IMR-90 (cell line): ENCODE data around the gene PRRG1. TPM values are rescaled to one million over a fixed set of nuclear protein-coding genes. Genes with fewer than 3 reads are reported as not detected.

Experiments used
- ATAC-seq: fragments of 200-7000 bp; cut with Tn5 transposase; 2 replicates; pipeline ENCODE4 v1.9.1; 2020; ENCODE audit warnings: low read depth, mild to moderate bottlenecking, moderate library complexity
- BruUV-seq: library from RNA; stranded (reverse); fragments of 400-500 nt; replicated peaks from 2 replicates; lab custom pipeline; 2021; lab: Mats Ljungman, UMichigan
- CTCF ChIA-PET: fragments of 300-600 bp; formaldehyde crosslinking; extraction: SDS; loops from one replicate; lab custom pipeline; 2021; ENCODE audit warnings: antibody characterized with exemption; lab: Yijun Ruan, JAX
- POLR2A ChIA-PET: fragments of 300-600 bp; sonication (Branson Sonifier 250); formaldehyde crosslinking; loops from one replicate; lab custom pipeline; 2022; ENCODE audit warnings: antibody characterized with exemption; ENCODE audit not compliant: unreplicated experiment; lab: Charles Lee
- DNase-seq: peaks from one replicate; pipeline ENCODE4 v3.0.0; 2013
- H2AFZ ChIP-seq: replicated peaks from 2 replicates; pipeline ENCODE3; 2013; ENCODE audit warnings: low read length, mild to moderate bottlenecking; ENCODE audit not compliant: poor library complexity
- H2AK5ac ChIP-seq: 2 replicates; pipeline ENCODE4 v1.6.1; 2013; ENCODE audit warnings: low read depth, low read length, inconsistent platforms
- H2AK9ac ChIP-seq: replicated peaks from 2 replicates; pipeline ENCODE3; 2013; ENCODE audit warnings: mild to moderate bottlenecking, low read depth, low read length, moderate library complexity; ENCODE audit not compliant: poor library complexity
- H2BK120ac ChIP-seq: 2 replicates; pipeline ENCODE4 v1.6.1; 2013; ENCODE audit warnings: low read depth, low read length, inconsistent platforms
- H2BK15ac ChIP-seq: 3 replicates; pipeline ENCODE4 v1.6.1; 2013; ENCODE audit warnings: low read depth, low read length, inconsistent platforms
- H2BK20ac ChIP-seq: 2 replicates; pipeline ENCODE4 v1.6.1; 2013; ENCODE audit warnings: low read depth, mild to moderate bottlenecking, inconsistent platforms, low read length, moderate library complexity
- H2BK5ac ChIP-seq: 2 replicates; pipeline ENCODE4 v1.6.1; 2013; ENCODE audit warnings: mild to moderate bottlenecking, low read depth, low read length, inconsistent platforms; ENCODE audit not compliant: poor library complexity, severe bottlenecking
- H3K14ac ChIP-seq: replicated peaks from 2 replicates; pipeline ENCODE4 v1.6.1; 2013; ENCODE audit warnings: low read depth, low read length, inconsistent platforms
- H3K18ac ChIP-seq: 2 replicates; pipeline ENCODE4 v1.6.1; 2013; ENCODE audit warnings: low read depth, low read length, control low read depth
- H3K23ac ChIP-seq: 2 replicates; pipeline ENCODE4 v1.6.1; 2013; ENCODE audit warnings: low read depth, low read length, inconsistent platforms
- H3K27ac ChIP-seq: 2 replicates; pipeline ENCODE4 v1.5.1; 2013; ENCODE audit warnings: mild to moderate bottlenecking, control low read depth, low read length; ENCODE audit not compliant: insufficient read depth
- H3K27me3 ChIP-seq: 2 replicates; pipeline ENCODE4 v1.6.1; 2013; ENCODE audit warnings: low read length; ENCODE audit not compliant: control insufficient read depth, insufficient read depth
- H3K36me3 ChIP-seq: 2 replicates; pipeline ENCODE4 v1.6.1; 2013; ENCODE audit warnings: low read length, mixed read lengths; ENCODE audit not compliant: control insufficient read depth, insufficient read depth
- H3K4ac ChIP-seq: 2 replicates; pipeline ENCODE4 v1.6.1; 2013; ENCODE audit warnings: low read depth, low read length, inconsistent platforms
- H3K4me1 ChIP-seq: 2 replicates; pipeline ENCODE4 v1.6.1; 2013; ENCODE audit warnings: low read length, mixed read lengths; ENCODE audit not compliant: control insufficient read depth, insufficient read depth
- H3K4me2 ChIP-seq: 2 replicates; pipeline ENCODE4 v1.6.1; 2013; ENCODE audit warnings: low read depth, mild to moderate bottlenecking, control low read depth, low read length, moderate library complexity
- H3K4me3 ChIP-seq: 2 replicates; pipeline ENCODE4 v1.5.1; 2013; ENCODE audit warnings: low read depth, mild to moderate bottlenecking, control low read depth, low read length, moderate library complexity; ENCODE audit not compliant: insufficient read depth
- H3K56ac ChIP-seq: 2 replicates; pipeline ENCODE4 v1.6.1; 2013; ENCODE audit warnings: low read length, inconsistent platforms; ENCODE audit not compliant: insufficient read depth; ENCODE audit errors: extremely low read depth
- H3K79me1 ChIP-seq, 2 experiments: 2 replicates each; pipeline ENCODE4 v1.6.1; 2013; ENCODE audit warnings: low read length in 2 of 2, inconsistent platforms in 1 of 2, low read depth in 1 of 2
- H3K9ac ChIP-seq: 2 replicates; pipeline ENCODE4 v1.6.1; 2013; ENCODE audit warnings: low read depth, low read length, control low read depth
- H3K9me1 ChIP-seq: 2 replicates; pipeline ENCODE4 v1.6.1; 2013; ENCODE audit warnings: low read length, inconsistent platforms; ENCODE audit not compliant: insufficient read depth
- H3K9me3 ChIP-seq: 2 replicates; pipeline ENCODE4 v1.6.1; 2013; ENCODE audit warnings: low read length; ENCODE audit not compliant: control insufficient read depth, insufficient read depth
- H4K20me1 ChIP-seq: 2 replicates; pipeline ENCODE4 v1.6.1; 2013; ENCODE audit warnings: low read length, inconsistent platforms; ENCODE audit not compliant: insufficient read depth
- H4K5ac ChIP-seq: 2 replicates; pipeline ENCODE4 v1.6.1; 2013; ENCODE audit warnings: mild to moderate bottlenecking, low read depth, low read length, control low read depth
- H4K8ac ChIP-seq, 2 experiments: 2 replicates each; pipeline ENCODE4 v1.6.1; 2013; ENCODE audit warnings: low read depth in 2 of 2, low read length in 2 of 2, control low read depth in 1 of 2, inconsistent platforms in 1 of 2
- H4K91ac ChIP-seq: 2 replicates; pipeline ENCODE4 v1.6.1; 2013; ENCODE audit warnings: low read depth, low read length, inconsistent platforms; ENCODE audit not compliant: insufficient read depth
- BHLHE40 ChIP-seq: fragments of 150-350 bp; IDR thresholded peaks from 2 replicates; pipeline ENCODE4 v1.6.1; 2016; ENCODE audit warnings: mild to moderate bottlenecking, low read depth, low read length
- CHD1 ChIP-seq: IDR thresholded peaks from 2 replicates; pipeline ENCODE4 v1.6.1; 2012; ENCODE audit warnings: low read depth, low read length, improper control_type of control experiment
- FOS ChIP-seq: fragments of 150-350 bp; IDR thresholded peaks from 2 replicates; pipeline ENCODE4 v1.6.1; 2016; ENCODE audit warnings: low read depth, low read length
- MAFK ChIP-seq: IDR thresholded peaks from 2 replicates; pipeline ENCODE4 v1.6.1; 2012; ENCODE audit warnings: low read depth, low read length, improper control_type of control experiment
- MAZ ChIP-seq: IDR thresholded peaks from 2 replicates; pipeline ENCODE4 v1.6.1; 2012; ENCODE audit warnings: low read depth, mild to moderate bottlenecking, low read length, improper control_type of control experiment, moderate library complexity, borderline replicate concordance
- NFE2L2 ChIP-seq: fragments of 150-350 bp; IDR thresholded peaks from 2 replicates; pipeline ENCODE4 v1.6.1; 2016; ENCODE audit warnings: low read depth, mild to moderate bottlenecking, low read length
- POLR2A ChIP-seq: IDR thresholded peaks from 2 replicates; pipeline ENCODE4 v1.6.1; 2012; ENCODE audit warnings: mild to moderate bottlenecking, low read depth, low read length
- RAD21 ChIP-seq: IDR thresholded peaks from 2 replicates; pipeline ENCODE4 v1.6.1; 2012; ENCODE audit warnings: low read length, improper control_type of control experiment
- RFX5 ChIP-seq: IDR thresholded peaks from 2 replicates; pipeline ENCODE4 v1.8.0; 2012; ENCODE audit warnings: low read depth, mild to moderate bottlenecking, low read length, moderate library complexity
- SMC3 ChIP-seq: fragments of 150-350 bp; IDR thresholded peaks from 2 replicates; pipeline ENCODE4 v1.6.1; 2016; ENCODE audit warnings: low read depth, mild to moderate bottlenecking, antibody characterized with exemption, low read length, moderate library complexity
- WGBS, 2 experiments: methylation state at CpG; one replicate each; pipeline versions ENCODE4 v1.1.5 to v1.1.7; 2013; ENCODE audit warnings: missing lambda C conversion rate in 2 of 2; ENCODE audit not compliant: insufficient read length in 1 of 2; ENCODE audit errors: extremely low coverage in 2 of 2; 5-methylcytosine and 5-hydroxymethylcytosine counted together
- dilution Hi-C: fragments of 300-500 bp; cut with HindIII; formaldehyde crosslinking; loops from one replicate; pipeline ENCODE4 v1.14.3; 2018; ENCODE audit warnings: low sequenced_read_pairs; ENCODE audit not compliant: unreplicated experiment
- in situ Hi-C: fragments of 300-500 bp; cut with MboI; formaldehyde crosslinking; loops from 3 replicates; pipeline ENCODE4 v1.14.3; 2019; ENCODE audit warnings: low sequenced_read_pairs, inconsistent platforms, mixed read lengths
- intact Hi-C: fragments of 100-400 bp; cut with micrococcal nuclease; formaldehyde crosslinking; loops from 2 replicates; pipeline ENCODE4 v1.10.0; 2022
- polyA plus RNA-seq, 3 experiments: library from polyadenylated mRNA; depleted of rRNA; stranded (reverse); fragments of >200 nt; gene quantifications; 2 replicates each; pipeline ENCODE4 v1.2.3, GENCODE V29; 2012; ENCODE audit warnings: low replicate concordance in 1 of 3
- total RNA-seq: library from RNA; depleted of rRNA; stranded (reverse); fragments of >200 nt; gene quantifications from 2 replicates; pipeline ENCODE4 v1.2.3, GENCODE V29; 2012
- TF ChIP-seq, protein P1 (sequence below): fragments of 150-350 bp; IDR thresholded peaks from 2 replicates; pipeline ENCODE4 v1.6.1; 2016; ENCODE audit warnings: low read depth, mild to moderate bottlenecking, low read length, moderate library complexity, borderline replicate concordance

PRRG1 gene
- total and polyA plus RNA-seq, 2 of the 4 experiments (the other 2 are of a cell fraction): 9.0 to 11.1 TPM

DNA sequence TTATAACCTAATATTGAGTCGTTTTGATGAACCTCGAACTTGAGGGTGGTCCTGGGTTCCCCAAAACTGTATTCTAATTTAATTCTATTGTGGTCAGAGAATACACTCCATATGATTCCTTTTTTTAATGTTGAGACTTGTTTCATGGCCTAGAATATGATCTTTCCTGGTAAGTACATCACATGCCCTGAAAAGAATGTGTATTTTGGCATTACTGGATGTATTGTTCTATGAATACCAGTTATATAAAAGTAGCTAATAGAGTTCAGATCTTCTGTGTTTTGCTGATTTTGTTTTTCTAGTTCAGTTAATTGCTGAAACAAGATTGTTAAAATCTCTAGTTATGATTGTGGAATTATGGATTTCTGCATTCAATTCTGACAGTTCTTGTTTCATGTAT, 18.8 kb downstream of the PRRG1 start:
- ChIA-PET POLR2A (no interaction called here), CTCF (no interaction called here)
- H3K27ac ChIP-seq: no peak overlapping the region
- DNase-seq (no peak), ATAC-seq (no peak)
- no peak overlapping the region for H4K5ac ChIP-seq
- no peak overlapping the region for H2AK5ac ChIP-seq
- no peak overlapping the region for H3K14ac ChIP-seq
- no peak overlapping the region for H2AK9ac ChIP-seq
- no peak overlapping the region for H3K56ac ChIP-seq
- no peak overlapping the region for H2AFZ ChIP-seq
- no peak overlapping the region for H4K91ac ChIP-seq
- H4K20me1 ChIP-seq: peaks cover 29% of the 10 kb centered on the region
- no peak overlapping the region for H3K4me2 ChIP-seq
- no peak overlapping the region for H3K4ac ChIP-seq
- H3K36me3 ChIP-seq: 0 out of 2 replicates have a peak, but pooled peaks cover 1% of the 10 kb centered on the region
- no peak overlapping the region for H3K9ac ChIP-seq
- no peak overlapping the region for H3K4me3 ChIP-seq
- H2BK5ac ChIP-seq: no peak overlapping the region
- TF ChIP-seq, protein P1, sequence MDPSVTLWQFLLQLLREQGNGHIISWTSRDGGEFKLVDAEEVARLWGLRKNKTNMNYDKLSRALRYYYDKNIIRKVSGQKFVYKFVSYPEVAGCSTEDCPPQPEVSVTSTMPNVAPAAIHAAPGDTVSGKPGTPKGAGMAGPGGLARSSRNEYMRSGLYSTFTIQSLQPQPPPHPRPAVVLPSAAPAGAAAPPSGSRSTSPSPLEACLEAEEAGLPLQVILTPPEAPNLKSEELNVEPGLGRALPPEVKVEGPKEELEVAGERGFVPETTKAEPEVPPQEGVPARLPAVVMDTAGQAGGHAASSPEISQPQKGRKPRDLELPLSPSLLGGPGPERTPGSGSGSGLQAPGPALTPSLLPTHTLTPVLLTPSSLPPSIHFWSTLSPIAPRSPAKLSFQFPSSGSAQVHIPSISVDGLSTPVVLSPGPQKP: no peak
- no peak for TF ChIP-seq BHLHE40
- TF ChIP-seq RAD21: no peak
- no peak for TF ChIP-seq RFX5
- no peak for TF ChIP-seq FOS
- TF ChIP-seq SMC3: no peak
- TF ChIP-seq MAZ: no peak
- TF ChIP-seq NFE2L2: no peak
- TF ChIP-seq POLR2A: no peak
- TF ChIP-seq MAFK: no peak
- no peak for TF ChIP-seq CHD1
- H3K18ac ChIP-seq: no peak overlapping the region
- H4K8ac ChIP-seq: no peak overlapping the region
- intact Hi-C loops: no loop called here
- no TSS peak for BruUV-seq
- in situ Hi-C loops: no loop called here
- no peak overlapping the region for H2BK120ac ChIP-seq
- H3K9me1 ChIP-seq: peaks cover 5% of the 10 kb centered on the region; the same call in 1 of the 2 replicates
- dilution Hi-C loops: no loop called here
- no peak overlapping the region for H2BK15ac ChIP-seq
- H2BK20ac ChIP-seq: no peak overlapping the region
- 0 out of 2 replicates have a peak, but pooled peaks cover 2% of the 10 kb centered on the region for H3K4me1 ChIP-seq
- WGBS, 2 experiments: no CpG with 5 or more reads among the region's 2 CpGs
- peaks cover 0 to 16% of the 10 kb centered on the region in 2 experiments; a peak in 3 of 4 replicates for H3K79me1 ChIP-seq
- no peaks in the 10 kb centered on the region for H3K9me3 ChIP-seq
- H3K23ac ChIP-seq: no peak overlapping the region
- no peaks in the 10 kb centered on the region for H3K27me3 ChIP-seq
